ENCODE data around the gene MAGI2.

MAGI2 gene

GRCh38 chr7:78703391-78703790 lies 750.1 kb downstream of the MAGI2 start:
- DNase-seq, result no peak

- no peak for DNase-seq
These were observed 750.7 kb downstream of the MAGI2 start for GRCh38 chr7:78702770-78703169.

- DNase-seq, result no peak
These were observed 757.6 kb downstream of the MAGI2 start for GRCh38 chr7:78695826-78696225.

- DNase-seq, result no peak
These were observed 761.9 kb downstream of the MAGI2 start for GRCh38 chr7:78691584-78691983.

- no peak for DNase-seq
These were observed 763.3 kb downstream of the MAGI2 start for GRCh38 chr7:78690174-78690573.

- DNase-seq, result no peak
These were observed 765.1 kb downstream of the MAGI2 start for GRCh38 chr7:78688376-78688775.

GRCh38 chr7:78686189-78686588 lies 767.3 kb downstream of the MAGI2 start:
- DNase-seq, result no peak

GRCh38 chr7:78684201-78684600 lies 769.3 kb downstream of the MAGI2 start:
- DNase-seq, result no peak

- no peak for DNase-seq
These were observed 769.9 kb downstream of the MAGI2 start for GRCh38 chr7:78683566-78683965.

GRCh38 chr7:78679112-78679876 lies 774.2 kb downstream of the MAGI2 start:
- DNase-seq, result no peak

GRCh38 chr7:78677391-78677790 lies 776.1 kb downstream of the MAGI2 start:
- no peak for DNase-seq

- DNase-seq, result no peak
These were observed 778.0 kb downstream of the MAGI2 start for GRCh38 chr7:78675511-78675910.

GRCh38 chr7:78673272-78673671 lies 780.2 kb downstream of the MAGI2 start:
- no peak for DNase-seq

- no peak for DNase-seq
These were observed 790.5 kb downstream of the MAGI2 start for GRCh38 chr7:78662939-78663338.

- DNase-seq, result no peak
These were observed 803.5 kb downstream of the MAGI2 start for GRCh38 chr7:78649976-78650375.

- DNase-seq, result no peak
These were observed 804.2 kb downstream of the MAGI2 start for GRCh38 chr7:78649236-78649635.

- no peak for DNase-seq
These were observed 810.7 kb downstream of the MAGI2 start for GRCh38 chr7:78642751-78643150.

- DNase-seq, result no peak
These were observed 815.1 kb downstream of the MAGI2 start for GRCh38 chr7:78638364-78638763.

- DNase-seq, result no peak
These were observed 816.7 kb downstream of the MAGI2 start for GRCh38 chr7:78636727-78637126.

GRCh38 chr7:78635026-78635793 lies 818.3 kb downstream of the MAGI2 start:
- no peak for DNase-seq

GRCh38 chr7:78634093-78634492 lies 819.4 kb downstream of the MAGI2 start:
- no peak for DNase-seq

- DNase-seq, result no peak
These were observed 832.5 kb downstream of the MAGI2 start for GRCh38 chr7:78620920-78621319.

GRCh38 chr7:78616539-78616938 lies 836.9 kb downstream of the MAGI2 start:
- DNase-seq, result no peak

- DNase-seq, result no peak
These were observed 844.2 kb downstream of the MAGI2 start for GRCh38 chr7:78609281-78609680.
